CD4-positive, alpha-beta T cell (primary cell): ENCODE measurements around the gene SLC23A3. TPM values are rescaled to one million over a fixed set of nuclear protein-coding genes. Genes with fewer than 3 reads are reported as not detected.

ENCODE experiments used
- ATAC-seq: fragments of 200-7000 bp; cut with Tn5 transposase; one replicate; pipeline ENCODE4 v1.10.0; 2022; ENCODE audit warnings: mild to moderate bottlenecking; ENCODE audit not compliant: poor library complexity
- CTCF ChIA-PET: fragments of 350-600 bp; sonication (Branson Sonifier 250); formaldehyde crosslinking; loops from one replicate; lab custom pipeline; 2021; ENCODE audit warnings: antibody characterized with exemption, inconsistent platforms; lab: Charles Lee
- POLR2A ChIA-PET: fragments of 350-600 bp; sonication (Branson Sonifier 250); formaldehyde crosslinking; loops from one replicate; lab custom pipeline; 2021; ENCODE audit warnings: antibody characterized with exemption, inconsistent platforms; lab: Charles Lee
- DNase-seq, 14 experiments: peaks; one replicate each; pipeline ENCODE4 v3.0.0-alpha.2; 2013 to 2020; ENCODE audit warnings: mixed read lengths in 2 of 14
- H3K27ac ChIP-seq, 2 donors: one replicate each; pipeline versions ENCODE4 v1.5.1 to v1.7.0; 2013; ENCODE audit warnings: low read length in 2 of 2, low read depth in 1 of 2, mild to moderate bottlenecking in 1 of 2
- H3K27me3 ChIP-seq, 2 experiments: 1 replicate in 1 of 2; 2 replicates in 1 of 2; pipeline versions ENCODE4 v1.6.1 to v1.7.0; 2013; ENCODE audit warnings: low read length in 2 of 2, control low read depth in 1 of 2, mild to moderate bottlenecking in 1 of 2, moderate library complexity in 1 of 2; ENCODE audit not compliant: insufficient read depth in 2 of 2, control insufficient read depth in 1 of 2
- H3K36me3 ChIP-seq: one replicate; pipeline ENCODE4 v1.6.1; 2013; ENCODE audit warnings: low read length, control low read depth; ENCODE audit not compliant: insufficient read depth
- H3K4me1 ChIP-seq: one replicate; pipeline ENCODE4 v1.6.1; 2013; ENCODE audit warnings: low read length, control low read depth; ENCODE audit not compliant: insufficient read depth
- H3K4me3 ChIP-seq: one replicate; pipeline ENCODE4 v1.5.1; 2013; ENCODE audit warnings: mild to moderate bottlenecking, low read length, moderate library complexity
- H3K9me3 ChIP-seq, 2 experiments: 1 replicate in 1 of 2; 2 replicates in 1 of 2; pipeline versions ENCODE4 v1.6.1 to v1.7.0; 2013; ENCODE audit warnings: low read length in 2 of 2, mild to moderate bottlenecking in 2 of 2, control low read depth in 1 of 2, moderate library complexity in 1 of 2; ENCODE audit not compliant: control insufficient read depth in 1 of 2, insufficient read depth in 1 of 2
- H3K27ac Mint-ChIP-seq: one replicate; pipeline ENCODE4 v1.8.0; 2020; ENCODE audit warnings: mixed read lengths
- H3K27me3 Mint-ChIP-seq: one replicate; pipeline ENCODE4 v1.8.0; 2021; ENCODE audit warnings: mixed read lengths
- H3K36me3 Mint-ChIP-seq: one replicate; pipeline ENCODE4 v1.8.0; 2021; ENCODE audit warnings: low read depth, mixed read lengths
- H3K4me1 Mint-ChIP-seq: one replicate; pipeline ENCODE4 v1.8.0; 2021; ENCODE audit warnings: low read depth, mixed read lengths
- H3K4me3 Mint-ChIP-seq: one replicate; pipeline ENCODE4 v1.8.0; 2020; ENCODE audit warnings: mild to moderate bottlenecking, mixed read lengths
- H3K9me3 Mint-ChIP-seq: one replicate; pipeline ENCODE4 v1.8.0; 2020; ENCODE audit warnings: mixed read lengths
- CTCF ChIP-seq: fragments of 200-600 bp; IDR thresholded peaks from one replicate; pipeline ENCODE4 v1.8.0; 2022; ENCODE audit warnings: antibody characterized with exemption, mild to moderate bottlenecking
- intact Hi-C, 2 experiments: fragments of 100-400 bp; cut with DNase I in 1 of 2; cut with micrococcal nuclease in 1 of 2; formaldehyde crosslinking; loops; one replicate each; pipeline versions ENCODE4 v1.15.1 to v1.9.0; 2023 to 2025; cut with DNase I, micrococcal nuclease
- total RNA-seq, 174 experiments: library from RNA in 2 of 174; stranded (reverse) in 2 of 174; gene quantifications; one replicate each; pipeline ENCODE4 v1.2.3 and lab custom pipeline; 2021 to 2026

SLC23A3 gene
- total RNA-seq, 2 experiments from 2014 or later, result 0.36 to 0.96 TPM

DNA sequence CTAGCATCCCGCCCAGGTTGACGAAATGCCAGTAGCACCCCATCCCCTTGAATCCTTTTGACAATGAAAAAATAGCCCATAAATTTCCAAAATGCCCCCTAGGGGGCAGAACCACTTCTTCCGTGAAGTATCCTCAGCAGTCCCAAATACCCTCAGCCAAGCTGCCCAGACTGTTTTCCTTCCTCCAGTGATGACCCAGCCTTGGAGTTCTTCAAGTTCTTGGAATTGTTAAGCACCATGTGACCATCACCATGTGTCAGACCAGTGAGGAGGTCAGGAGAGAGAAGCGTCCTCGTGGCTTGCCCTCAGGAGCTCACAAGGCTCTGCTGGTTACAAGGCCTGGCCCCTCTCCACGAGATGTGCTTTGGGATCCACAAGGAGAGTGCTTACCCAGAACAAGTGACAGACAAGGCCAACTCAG lies 1.4 kb upstream of the SLC23A3 start:
- Histone ChIP-seq H3K4me3 (no peak overlapping the region), H3K27me3 (no peaks in the 10 kb centered on the region), H3K4me1 (peaks cover 42% of the 10 kb centered on the region), H3K36me3 (peaks cover 36% of the 10 kb centered on the region), H3K27ac (peak overlapping the region in 1 of 2 donors; percentile 4), H3K9me3 (no peaks in the 10 kb centered on the region)
- H3K27me3 Mint-ChIP-seq, result no peaks in the 10 kb centered on the region
- H3K4me1 Mint-ChIP-seq, result peaks cover 35% of the 10 kb centered on the region
- H3K4me3 Mint-ChIP-seq, result no peak overlapping the region
- peak; percentile 79 for TF ChIP-seq CTCF
- peaks cover 52% of the 10 kb centered on the region for H3K36me3 Mint-ChIP-seq
- ChIA-PET POLR2A (interaction anchor here (0.5 to 3.3 kb wide), 10 partner anchors 11 to 146 kb away, joined by 3 to 13 read pairs (median 4); partner anchors contain the start of genes ABCB6, ANKZF1, ATG9A and TUBA4A), CTCF (interaction anchor here (0.8 to 5.0 kb wide), 12 partner anchors 12 to 128 kb away, joined by 3 to 21 read pairs (median 4); partner anchors contain the start of genes ANKZF1, ATG9A, NHEJ1 and ZFAND2B)
- ATAC-seq (peak; percentile 62), DNase-seq (peak in 7 of 14 experiments; percentile 5 to 69 (median 53))
- peak overlapping the region; percentile 69 for H3K27ac Mint-ChIP-seq
- intact Hi-C loops, result loop anchor here (1.0 to 10.0 kb wide), 6 partner anchors 10 to 766 kb away; partner anchors contain the start of genes STK11IP (in 1 of the 2) and TTLL4 (in 1 of the 2)
- no peaks in the 10 kb centered on the region for H3K9me3 Mint-ChIP-seq

DNA sequence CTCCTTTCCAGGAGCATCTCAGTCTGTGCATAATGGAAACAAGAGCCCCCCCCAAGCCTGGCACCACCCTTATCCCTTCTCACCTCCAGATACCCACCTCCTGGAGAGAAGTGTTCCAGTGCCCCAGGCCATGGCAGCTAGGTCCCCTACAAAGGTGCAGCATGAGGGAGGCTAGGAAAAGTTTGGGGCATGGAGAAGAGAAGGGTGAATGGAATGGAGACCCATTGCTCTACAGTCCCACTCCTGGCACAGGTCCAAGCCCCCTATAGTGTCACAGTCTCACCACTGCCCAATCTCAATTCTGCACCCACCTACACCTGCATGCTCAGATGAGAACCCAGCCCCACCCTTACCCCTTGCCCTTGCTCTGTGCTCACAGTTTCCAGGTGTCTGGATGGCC lies 897 bp downstream of the SLC23A3 start:
- H3K27ac Mint-ChIP-seq, result no peak overlapping the region
- no peaks in the 10 kb centered on the region for H3K27me3 ChIP-seq

GRCh38 chr2:219168526-219168925 lies 1.3 kb downstream of the SLC23A3 start:
- POLR2A ChIA-PET, result no interaction called here
- Histone ChIP-seq H3K27ac (no peak overlapping the region), H3K36me3 (peaks cover 20% of the 10 kb centered on the region), H3K27me3 (no peaks in the 10 kb centered on the region), H3K4me1 (peaks cover 15% of the 10 kb centered on the region), H3K4me3 (no peak overlapping the region), H3K9me3 (no peaks in the 10 kb centered on the region)
- DNase-seq (no peak), ATAC-seq (no peak)
- H3K9me3 Mint-ChIP-seq, result no peaks in the 10 kb centered on the region
- no peak for TF ChIP-seq CTCF
- H3K4me3 Mint-ChIP-seq, result no peak overlapping the region
- no peak overlapping the region for H3K27ac Mint-ChIP-seq
- CTCF ChIA-PET, result no interaction called here
- no peaks in the 10 kb centered on the region for H3K27me3 Mint-ChIP-seq
- peaks cover 29% of the 10 kb centered on the region for H3K36me3 Mint-ChIP-seq
- H3K4me1 Mint-ChIP-seq, result peaks cover 12% of the 10 kb centered on the region
- intact Hi-C loops, result no loop called here

More for the DNA sequence above, 897 bp downstream of the SLC23A3 start:
- no peak for ATAC-seq
- no peaks in the 10 kb centered on the region for H3K27me3 Mint-ChIP-seq
- no peaks in the 10 kb centered on the region for H3K9me3 Mint-ChIP-seq
- H3K4me1 Mint-ChIP-seq, result peaks cover 14% of the 10 kb centered on the region
- Histone ChIP-seq H3K9me3 (no peaks in the 10 kb centered on the region), H3K4me1 (peaks cover 19% of the 10 kb centered on the region), H3K4me3 (no peak overlapping the region), H3K27ac (no peak overlapping the region), H3K36me3 (peaks cover 24% of the 10 kb centered on the region)
- DNase-seq, result no peak
- CTCF ChIA-PET, result interaction anchor here (1.0 kb wide), 1 partner anchor 43 kb away, joined by 4 read pairs; no protein-coding TSS in a partner anchor
- POLR2A ChIA-PET, result no interaction called here
- no peak for TF ChIP-seq CTCF
- intact Hi-C loops, result no loop called here
- H3K4me3 Mint-ChIP-seq, result no peak overlapping the region
- H3K36me3 Mint-ChIP-seq, result peaks cover 32% of the 10 kb centered on the region
